Activated CD8-positive, alpha-beta memory T cell treated with anti-CD3 and anti-CD28 coated beads, Interleukin-2, amount 10 ng/mL, durations not matched to agents 7 days and 5 days (primary cell): ENCODE results near the gene GPR150. TPM values are rescaled to one million over a fixed set of nuclear protein-coding genes. Genes with fewer than 3 reads are reported as not detected.

Experiments used
- ATAC-seq: fragments of 150-1000 bp; cut with Tn5 transposase; one replicate; pipeline ENCODE4 v1.10.0; 2021; ENCODE audit warnings: moderate library complexity
- CTCF ChIA-PET: fragments of 350-600 bp; sonication (Branson Sonifier 250); formaldehyde crosslinking; loops from one replicate; lab custom pipeline; 2021; ENCODE audit warnings: antibody characterized with exemption; lab: Charles Lee
- DNase-seq: peaks from one replicate; pipeline ENCODE4 v3.0.0-alpha.2; 2020
- H3K27ac Mint-ChIP-seq: one replicate; pipeline ENCODE4 v1.8.0; 2021; ENCODE audit warnings: mild to moderate bottlenecking, mixed read lengths
- H3K27me3 Mint-ChIP-seq: one replicate; pipeline ENCODE4 v1.8.0; 2021; ENCODE audit warnings: mixed read lengths
- H3K36me3 Mint-ChIP-seq: one replicate; pipeline ENCODE4 v1.8.0; 2021; ENCODE audit warnings: mild to moderate bottlenecking, mixed read lengths
- H3K4me1 Mint-ChIP-seq: one replicate; pipeline ENCODE4 v1.8.0; 2021; ENCODE audit warnings: mixed read lengths
- H3K4me3 Mint-ChIP-seq: one replicate; pipeline ENCODE4 v1.8.0; 2021; ENCODE audit warnings: mild to moderate bottlenecking, moderate library complexity, mixed read lengths
- H3K9me3 Mint-ChIP-seq: one replicate; pipeline ENCODE4 v1.8.0; 2022; ENCODE audit warnings: low read depth, mixed read lengths
- total RNA-seq, 2 experiments: library from RNA; stranded (reverse); gene quantifications; one replicate each; pipeline ENCODE4 v1.2.3, GENCODE V29; 2021

GPR150 gene
- total RNA-seq, 2 experiments from 2014 or later: 0.28 to 0.58 TPM

GRCh38 chr5:95613514-95613913 is 6.4 kb upstream of the GPR150 start:
- peaks cover 9% of the 10 kb centered on the region for H3K9me3 Mint-ChIP-seq
- CTCF ChIA-PET: no interaction called here
- H3K27me3 Mint-ChIP-seq: peaks cover 3% of the 10 kb centered on the region
- ATAC-seq (no peak), DNase-seq (no peak)
- peaks cover 9% of the 10 kb centered on the region for H3K4me1 Mint-ChIP-seq
- no peak overlapping the region for H3K4me3 Mint-ChIP-seq
- H3K36me3 Mint-ChIP-seq: peaks cover 20% of the 10 kb centered on the region
- H3K27ac Mint-ChIP-seq: no peak overlapping the region

GRCh38 chr5:95615164-95615467 is 4.8 kb upstream of the GPR150 start:
- no peak overlapping the region for H3K4me3 Mint-ChIP-seq
- peaks cover 14% of the 10 kb centered on the region for H3K27me3 Mint-ChIP-seq
- CTCF ChIA-PET: no interaction called here
- no peak overlapping the region for H3K27ac Mint-ChIP-seq
- DNase-seq: no peak
- peaks cover 24% of the 10 kb centered on the region for H3K4me1 Mint-ChIP-seq
- no peak for ATAC-seq
- H3K9me3 Mint-ChIP-seq: peaks cover 9% of the 10 kb centered on the region
- H3K36me3 Mint-ChIP-seq: peaks cover 22% of the 10 kb centered on the region

- no peak overlapping the region for H3K4me3 Mint-ChIP-seq
- H3K27me3 Mint-ChIP-seq: peaks cover 14% of the 10 kb centered on the region
- CTCF ChIA-PET: no interaction called here
- ATAC-seq (no peak), DNase-seq (no peak)
- peaks cover 31% of the 10 kb centered on the region for H3K4me1 Mint-ChIP-seq
- peaks cover 22% of the 10 kb centered on the region for H3K36me3 Mint-ChIP-seq
- H3K27ac Mint-ChIP-seq: no peak overlapping the region
- peaks cover 9% of the 10 kb centered on the region for H3K9me3 Mint-ChIP-seq
These were observed 2.8 kb upstream of the GPR150 start for GRCh38 chr5:95617057-95617456.

- peaks cover 6% of the 10 kb centered on the region for H3K36me3 Mint-ChIP-seq
- ATAC-seq (no peak), DNase-seq (no peak)
- H3K4me3 Mint-ChIP-seq: peak overlapping the region; percentile 80
- H3K9me3 Mint-ChIP-seq: no peaks in the 10 kb centered on the region
- CTCF ChIA-PET: no interaction called here
- H3K27ac Mint-ChIP-seq: no peak overlapping the region
- peaks cover 14% of the 10 kb centered on the region for H3K27me3 Mint-ChIP-seq
- peaks cover 39% of the 10 kb centered on the region for H3K4me1 Mint-ChIP-seq
These were observed 791 bp upstream of the GPR150 start for GRCh38 chr5:95619096-95619495.

- H3K4me3 Mint-ChIP-seq: peak overlapping the region; percentile 80
- H3K9me3 Mint-ChIP-seq: no peaks in the 10 kb centered on the region
- CTCF ChIA-PET: no interaction called here
- DNase-seq (no peak), ATAC-seq (no peak)
- H3K36me3 Mint-ChIP-seq: peaks cover 6% of the 10 kb centered on the region
- peak overlapping the region; percentile 67 for H3K27ac Mint-ChIP-seq
- peaks cover 39% of the 10 kb centered on the region for H3K4me1 Mint-ChIP-seq
- peaks cover 14% of the 10 kb centered on the region for H3K27me3 Mint-ChIP-seq
These were observed 315 bp upstream of the GPR150 start for GRCh38 chr5:95619514-95620029.

GRCh38 chr5:95620870-95621838 is 1.3 kb downstream of the GPR150 start:
- Mint-ChIP-seq H3K4me1 (peaks cover 32% of the 10 kb centered on the region), H3K4me3 (peak overlapping the region; percentile 58), H3K27ac (peak overlapping the region; percentile 41), H3K9me3 (no peaks in the 10 kb centered on the region), H3K27me3 (peaks cover 14% of the 10 kb centered on the region), H3K36me3 (peaks cover 4% of the 10 kb centered on the region)
- peak; percentile 52 for DNase-seq
- CTCF ChIA-PET: interaction anchor here (0.6 to 1.8 kb wide), 5 partner anchors 10 to 226 kb away, joined by 3 to 11 read pairs (median 3); no protein-coding TSS in a partner anchor
- ATAC-seq: peak; percentile 66

- peaks cover 32% of the 10 kb centered on the region for H3K4me1 Mint-ChIP-seq
- CTCF ChIA-PET: interaction anchor here (0.9 to 2.0 kb wide), 10 partner anchors 9 to 226 kb away, joined by 3 to 12 read pairs (median 4); partner anchors contain the start of gene RFESD
- peaks cover 14% of the 10 kb centered on the region for H3K27me3 Mint-ChIP-seq
These were observed 2.1 kb downstream of the GPR150 start for GRCh38 chr5:95621839-95622629.

GRCh38 chr5:95623706-95624105 is 3.8 kb downstream of the GPR150 start:
- CTCF ChIA-PET: interaction anchor here (1.6 to 2.0 kb wide), 3 partner anchors 21 to 162 kb away, joined by 3 to 12 read pairs (median 9); partner anchors contain the start of gene RFESD
- Mint-ChIP-seq H3K27ac (no peak overlapping the region), H3K4me1 (peaks cover 29% of the 10 kb centered on the region), H3K4me3 (no peak overlapping the region), H3K9me3 (no peaks in the 10 kb centered on the region), H3K27me3 (peaks cover 12% of the 10 kb centered on the region), H3K36me3 (peaks cover under 1% of the 10 kb centered on the region)
- ATAC-seq (no peak), DNase-seq (no peak)

More at GRCh38 chr5:95621839-95622629, 2.1 kb downstream of the GPR150 start:
- peak; percentile 43 for DNase-seq
- peaks cover 4% of the 10 kb centered on the region for H3K36me3 Mint-ChIP-seq
- H3K27ac Mint-ChIP-seq: peak overlapping the region; percentile 41
- H3K4me3 Mint-ChIP-seq: peak overlapping the region; percentile 58
- no peaks in the 10 kb centered on the region for H3K9me3 Mint-ChIP-seq
- ATAC-seq: peak; percentile 11

- H3K4me1 Mint-ChIP-seq: peaks cover 23% of the 10 kb centered on the region
- H3K9me3 Mint-ChIP-seq: no peaks in the 10 kb centered on the region
- H3K27me3 Mint-ChIP-seq: peaks cover 8% of the 10 kb centered on the region
- CTCF ChIA-PET: interaction anchor here (1.6 kb wide), 1 partner anchor 161 kb away, joined by 3 read pairs; no protein-coding TSS in a partner anchor
- ATAC-seq (no peak), DNase-seq (no peak)
- H3K27ac Mint-ChIP-seq: no peak overlapping the region
- no peaks in the 10 kb centered on the region for H3K36me3 Mint-ChIP-seq
- H3K4me3 Mint-ChIP-seq: no peak overlapping the region
These were observed 4.5 kb downstream of the GPR150 start for GRCh38 chr5:95624368-95624767.

GRCh38 chr5:95626701-95627100 is 6.8 kb downstream of the GPR150 start:
- peaks cover 15% of the 10 kb centered on the region for H3K4me1 Mint-ChIP-seq
- CTCF ChIA-PET: no interaction called here
- H3K4me3 Mint-ChIP-seq: no peak overlapping the region
- peaks cover 6% of the 10 kb centered on the region for H3K36me3 Mint-ChIP-seq
- no peak overlapping the region for H3K27ac Mint-ChIP-seq
- H3K9me3 Mint-ChIP-seq: no peaks in the 10 kb centered on the region
- DNase-seq: no peak
- ATAC-seq: no peak
- H3K27me3 Mint-ChIP-seq: peaks cover 3% of the 10 kb centered on the region

GRCh38 chr5:95627971-95628810 is 8.3 kb downstream of the GPR150 start:
- DNase-seq (no peak), ATAC-seq (no peak)
- H3K4me3 Mint-ChIP-seq: no peak overlapping the region
- peaks cover 15% of the 10 kb centered on the region for H3K4me1 Mint-ChIP-seq
- CTCF ChIA-PET: no interaction called here
- peaks cover 3% of the 10 kb centered on the region for H3K27me3 Mint-ChIP-seq
- H3K27ac Mint-ChIP-seq: no peak overlapping the region
- H3K9me3 Mint-ChIP-seq: peaks cover 6% of the 10 kb centered on the region
- H3K36me3 Mint-ChIP-seq: peaks cover 15% of the 10 kb centered on the region

- Mint-ChIP-seq H3K27me3 (peaks cover 3% of the 10 kb centered on the region), H3K4me1 (peaks cover 15% of the 10 kb centered on the region), H3K36me3 (peaks cover 18% of the 10 kb centered on the region), H3K9me3 (peaks cover 6% of the 10 kb centered on the region), H3K27ac (no peak overlapping the region), H3K4me3 (no peak overlapping the region)
- no peak for DNase-seq
- no peak for ATAC-seq
- CTCF ChIA-PET: no interaction called here
These were observed 9.0 kb downstream of the GPR150 start for GRCh38 chr5:95628933-95629332.
